OCI-LY3 (cell line): ENCODE measurements around the gene CHRD.

Source experiments
- H2AFZ ChIP-seq: fragments of 200-600, 300-600 bp; shearing (Covaris generic); 2 replicates; pipeline ENCODE4 v1.6.0; 2014; ENCODE audit warnings: antibody characterized with exemption, low read depth, low read length
- H3K27ac ChIP-seq: fragments of 200-600, 300-600 bp; sonication (generic); 2 replicates; pipeline ENCODE4 v1.5.1; 2014; ENCODE audit warnings: mild to moderate bottlenecking, low read length, moderate library complexity, mixed read lengths
- H3K27me3 ChIP-seq: fragments of 200-600, 300-600 bp; sonication (generic); 2 replicates; pipeline ENCODE4 v1.6.1; 2014; ENCODE audit warnings: low read depth, low read length, mixed read lengths
- H3K36me3 ChIP-seq: fragments of 200-600, 300-600 bp; sonication (generic); replicated peaks from 2 replicates; pipeline ENCODE3; 2014; ENCODE audit warnings: low read depth, low read length, mixed read lengths
- H3K4me1 ChIP-seq: fragments of 300-600, 200-600 bp; sonication (generic); 2 replicates; pipeline ENCODE4 v1.6.1; 2014; ENCODE audit warnings: low read length, mixed read lengths
- H3K4me2 ChIP-seq: fragments of 200-600, 300-600 bp; sonication (generic); 2 replicates; pipeline ENCODE4 v1.6.1; 2014; ENCODE audit warnings: low read length, mixed read lengths
- H3K4me3 ChIP-seq: fragments of 300-600, 200-600 bp; sonication (generic); 2 replicates; pipeline ENCODE4 v1.5.1; 2014; ENCODE audit warnings: antibody characterized with exemption, mild to moderate bottlenecking, low read length, moderate library complexity
- H3K79me2 ChIP-seq: fragments of 300-600, 200-600 bp; shearing (Covaris generic); 2 replicates; pipeline ENCODE4 v1.6.1; 2014; ENCODE audit warnings: mild to moderate bottlenecking, low read length, mixed read lengths
- H3K9ac ChIP-seq: fragments of 300-600, 200-600 bp; shearing (Covaris generic); 2 replicates; pipeline ENCODE4 v1.6.0; 2014; ENCODE audit warnings: mild to moderate bottlenecking, low read length, moderate library complexity
- H3K9me3 ChIP-seq: fragments of 200-600, 300-600 bp; shearing (Covaris generic); 2 replicates; pipeline ENCODE4 v1.6.1; 2014; ENCODE audit warnings: low read length, mixed read lengths; ENCODE audit not compliant: insufficient read depth
- H4K20me1 ChIP-seq: fragments of 200-600, 300-600 bp; sonication (generic); 2 replicates; pipeline ENCODE4 v1.6.1; 2016; ENCODE audit warnings: low read length, mixed read lengths; ENCODE audit not compliant: insufficient read depth
- EZH2phosphoT487 ChIP-seq: fragments of 200-600 bp; shearing (Covaris generic); IDR thresholded peaks from 2 replicates; pipeline ENCODE4 v1.6.1; 2018; ENCODE audit warnings: antibody characterized with exemption, mixed run types, low read depth
- TF ChIP-seq, protein P1 (sequence below): fragments of 200-600, 300-600 bp; sonication (generic); IDR thresholded peaks from 2 replicates; pipeline ENCODE4 v1.5.1; 2014; ENCODE audit warnings: antibody characterized with exemption, low read length, low read depth

CHRD gene

DNA sequence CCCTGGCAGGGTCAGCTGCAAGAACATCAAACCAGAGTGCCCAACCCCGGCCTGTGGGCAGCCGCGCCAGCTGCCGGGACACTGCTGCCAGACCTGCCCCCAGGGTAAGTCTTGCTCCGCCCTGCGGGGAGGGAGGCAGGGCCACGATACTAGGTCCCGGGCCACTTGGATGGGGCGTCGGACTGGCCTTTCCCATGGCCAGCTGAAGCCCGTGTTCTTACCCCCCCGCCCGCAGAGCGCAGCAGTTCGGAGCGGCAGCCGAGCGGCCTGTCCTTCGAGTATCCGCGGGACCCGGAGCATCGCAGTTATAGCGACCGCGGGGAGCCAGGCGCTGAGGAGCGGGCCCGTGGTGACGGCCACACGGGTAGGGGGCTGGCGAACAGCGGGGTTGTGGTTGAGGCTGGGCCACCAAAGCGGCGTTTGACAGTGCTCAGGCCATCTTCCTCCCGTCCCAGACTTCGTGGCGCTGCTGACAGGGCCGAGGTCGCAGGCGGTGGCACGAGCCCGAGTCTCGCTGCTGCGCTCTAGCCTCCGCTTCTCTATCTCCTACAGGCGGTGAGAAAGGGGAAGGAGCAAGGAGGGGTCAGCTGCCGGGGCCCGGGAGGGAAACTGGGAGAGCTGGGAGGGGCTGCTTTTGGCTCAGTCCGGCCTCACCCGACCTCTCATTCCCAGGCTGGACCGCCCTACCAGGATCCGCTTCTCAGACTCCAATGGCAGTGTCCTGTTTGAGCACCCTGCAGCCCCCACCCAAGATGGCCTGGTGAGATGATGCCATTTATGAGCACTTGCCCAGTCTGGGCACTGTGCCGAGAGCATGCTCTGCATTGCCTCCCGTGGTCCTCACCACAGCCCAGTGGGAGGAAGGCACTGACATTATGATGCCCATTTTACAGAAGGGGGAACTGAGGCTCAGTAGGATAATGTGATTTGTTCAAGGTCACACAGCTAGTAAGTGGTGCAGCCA, 1.7 kb downstream of the CHRD start:
- Histone ChIP-seq H4K20me1 (no peaks in the 10 kb centered on the region), H3K9ac (no peak overlapping the region), H3K4me1 (no peaks in the 10 kb centered on the region), H3K79me2 (no peaks in the 10 kb centered on the region), H3K9me3 (no peaks in the 10 kb centered on the region), H3K4me2 (no peak overlapping the region), H3K27me3 (no peaks in the 10 kb centered on the region), H3K4me3 (no peak overlapping the region), H3K27ac (no peak overlapping the region), H2AFZ (no peak overlapping the region), H3K36me3 (no peaks in the 10 kb centered on the region)
- TF ChIP-seq, protein P1, sequence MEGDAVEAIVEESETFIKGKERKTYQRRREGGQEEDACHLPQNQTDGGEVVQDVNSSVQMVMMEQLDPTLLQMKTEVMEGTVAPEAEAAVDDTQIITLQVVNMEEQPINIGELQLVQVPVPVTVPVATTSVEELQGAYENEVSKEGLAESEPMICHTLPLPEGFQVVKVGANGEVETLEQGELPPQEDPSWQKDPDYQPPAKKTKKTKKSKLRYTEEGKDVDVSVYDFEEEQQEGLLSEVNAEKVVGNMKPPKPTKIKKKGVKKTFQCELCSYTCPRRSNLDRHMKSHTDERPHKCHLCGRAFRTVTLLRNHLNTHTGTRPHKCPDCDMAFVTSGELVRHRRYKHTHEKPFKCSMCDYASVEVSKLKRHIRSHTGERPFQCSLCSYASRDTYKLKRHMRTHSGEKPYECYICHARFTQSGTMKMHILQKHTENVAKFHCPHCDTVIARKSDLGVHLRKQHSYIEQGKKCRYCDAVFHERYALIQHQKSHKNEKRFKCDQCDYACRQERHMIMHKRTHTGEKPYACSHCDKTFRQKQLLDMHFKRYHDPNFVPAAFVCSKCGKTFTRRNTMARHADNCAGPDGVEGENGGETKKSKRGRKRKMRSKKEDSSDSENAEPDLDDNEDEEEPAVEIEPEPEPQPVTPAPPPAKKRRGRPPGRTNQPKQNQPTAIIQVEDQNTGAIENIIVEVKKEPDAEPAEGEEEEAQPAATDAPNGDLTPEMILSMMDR, result no peak

DNA sequence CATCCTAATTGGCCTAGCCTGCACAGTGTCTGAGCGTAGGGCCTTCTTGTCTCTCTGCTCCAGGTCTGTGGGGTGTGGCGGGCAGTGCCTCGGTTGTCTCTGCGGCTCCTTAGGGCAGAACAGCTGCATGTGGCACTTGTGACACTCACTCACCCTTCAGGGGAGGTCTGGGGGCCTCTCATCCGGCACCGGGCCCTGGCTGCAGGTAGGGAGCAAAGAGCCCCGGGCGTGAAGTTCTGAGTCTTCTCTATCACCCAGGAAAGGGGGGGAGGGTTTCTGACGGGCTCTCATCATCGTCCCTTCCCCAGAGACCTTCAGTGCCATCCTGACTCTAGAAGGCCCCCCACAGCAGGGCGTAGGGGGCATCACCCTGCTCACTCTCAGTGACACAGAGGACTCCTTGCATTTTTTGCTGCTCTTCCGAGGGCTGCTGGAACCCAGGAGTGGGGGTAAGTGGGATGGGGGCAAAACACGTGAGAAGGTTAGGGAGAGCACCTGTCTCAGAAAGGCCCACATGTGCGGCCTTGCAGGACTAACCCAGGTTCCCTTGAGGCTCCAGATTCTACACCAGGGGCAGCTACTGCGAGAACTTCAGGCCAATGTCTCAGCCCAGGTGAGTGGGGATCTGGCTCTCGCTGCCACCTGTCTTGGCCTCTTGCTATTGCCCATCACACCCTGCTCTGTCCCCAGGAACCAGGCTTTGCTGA, 2.6 kb downstream of the CHRD start:
- H3K27ac ChIP-seq, result no peak overlapping the region
- no peak overlapping the region for H3K4me3 ChIP-seq
- no peaks in the 10 kb centered on the region for H3K27me3 ChIP-seq

GRCh38 chr3:184383033-184383740, 3.3 kb downstream of the CHRD start:
- no peak overlapping the region for H3K4me3 ChIP-seq
- H3K79me2 ChIP-seq, result no peaks in the 10 kb centered on the region
- H3K4me2 ChIP-seq, result no peak overlapping the region
- no peak overlapping the region for H3K9ac ChIP-seq
- no peaks in the 10 kb centered on the region for H3K36me3 ChIP-seq
- H3K27ac ChIP-seq, result no peak overlapping the region
- H3K9me3 ChIP-seq, result no peaks in the 10 kb centered on the region
- no peaks in the 10 kb centered on the region for H3K27me3 ChIP-seq
- H3K4me1 ChIP-seq, result no peaks in the 10 kb centered on the region
- no peak for TF ChIP-seq EZH2phosphoT487
- TF ChIP-seq, protein P1, result no peak
- no peaks in the 10 kb centered on the region for H4K20me1 ChIP-seq
- H2AFZ ChIP-seq, result no peak overlapping the region

More for the DNA sequence above, 2.6 kb downstream of the CHRD start:
- no peak overlapping the region for H3K9ac ChIP-seq
- H3K4me1 ChIP-seq, result no peaks in the 10 kb centered on the region
- H3K9me3 ChIP-seq, result no peaks in the 10 kb centered on the region
- TF ChIP-seq EZH2phosphoT487, result no peak
- TF ChIP-seq, protein P1, result no peak
- H3K36me3 ChIP-seq, result no peaks in the 10 kb centered on the region
- H4K20me1 ChIP-seq, result no peaks in the 10 kb centered on the region
- H2AFZ ChIP-seq, result no peak overlapping the region
- H3K79me2 ChIP-seq, result no peaks in the 10 kb centered on the region
- H3K4me2 ChIP-seq, result no peak overlapping the region

DNA sequence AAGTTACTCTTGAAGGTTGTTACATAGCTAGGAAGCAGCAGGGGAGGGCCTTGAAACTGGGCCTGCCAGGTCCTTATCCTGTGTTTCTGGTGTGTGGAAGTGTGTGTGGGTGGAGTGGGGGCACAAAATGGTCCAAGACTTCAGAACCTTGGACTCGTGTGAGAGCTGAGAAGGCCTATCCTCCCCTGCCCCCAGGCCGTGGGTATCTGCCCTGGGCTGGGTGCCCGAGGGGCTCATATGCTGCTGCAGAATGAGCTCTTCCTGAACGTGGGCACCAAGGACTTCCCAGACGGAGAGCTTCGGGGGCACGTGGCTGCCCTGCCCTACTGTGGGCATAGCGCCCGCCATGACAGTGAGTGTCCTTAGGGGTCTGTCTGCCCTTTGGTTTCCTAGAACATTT, 4.5 kb downstream of the CHRD start:
- H3K4me1 ChIP-seq, result no peaks in the 10 kb centered on the region
- no peak overlapping the region for H3K27ac ChIP-seq
- TF ChIP-seq, protein P1, result no peak
- TF ChIP-seq EZH2phosphoT487, result no peak
- H3K4me2 ChIP-seq, result no peak overlapping the region
- H3K36me3 ChIP-seq, result no peaks in the 10 kb centered on the region
- no peak overlapping the region for H3K4me3 ChIP-seq
- H4K20me1 ChIP-seq, result no peaks in the 10 kb centered on the region
- no peaks in the 10 kb centered on the region for H3K27me3 ChIP-seq
- no peak overlapping the region for H3K9ac ChIP-seq
- no peaks in the 10 kb centered on the region for H3K79me2 ChIP-seq
- no peaks in the 10 kb centered on the region for H3K9me3 ChIP-seq
- no peak overlapping the region for H2AFZ ChIP-seq
